ENCODE data around the gene SMIM10.

GRCh38 chrX:135009057-135009610 is 18.3 kb downstream of the SMIM10 start:
- TF ChIP-seq POLR2A (IDR thresholded peaks at IDR 0.05) = no peak
- TF ChIP-seq CTCF (IDR thresholded peaks at IDR 0.05) = no peak
- no peak for TF ChIP-seq POLR2AphosphoS5 (IDR thresholded peaks at IDR 0.05)

All from breast epithelium (tissue), 3 donors.